DMS 273 (cell line): ENCODE data around the gene KAZN.
A peak's percentile ranks its signal among the peaks of the same experiment; 100 is the strongest.

Experiments used
- DNase-seq: peaks from one replicate; lab custom pipeline; 2025; ENCODE audit not compliant: unreplicated experiment; lab: John Stamatoyannopoulos, UW

Gene KAZN

GRCh38 chr1:14761291-14762153 lies 163.0 kb downstream of the KAZN start:
- DNase-seq: no peak

GRCh38 chr1:14763977-14764376 lies 165.5 kb downstream of the KAZN start:
- DNase-seq: no peak

GRCh38 chr1:14765773-14766172 lies 167.3 kb downstream of the KAZN start:
- peak; percentile 51 for DNase-seq

- DNase-seq: no peak
Measured at GRCh38 chr1:14767075-14767474, 168.6 kb downstream of the KAZN start.

GRCh38 chr1:14768582-14769304 lies 170.3 kb downstream of the KAZN start:
- no peak for DNase-seq

- DNase-seq: no peak
Measured at GRCh38 chr1:14769486-14770274, 171.2 kb downstream of the KAZN start.

GRCh38 chr1:14773396-14774025 lies 175.0 kb downstream of the KAZN start:
- no peak for DNase-seq

GRCh38 chr1:14774225-14774624 lies 175.7 kb downstream of the KAZN start:
- DNase-seq: no peak

- no peak for DNase-seq
Measured at GRCh38 chr1:14774988-14775387, 176.5 kb downstream of the KAZN start.

- DNase-seq: no peak
Measured at GRCh38 chr1:14775434-14775833, 176.9 kb downstream of the KAZN start.

GRCh38 chr1:14777516-14778506 lies 179.3 kb downstream of the KAZN start:
- DNase-seq: no peak

- no peak for DNase-seq
Measured at GRCh38 chr1:14778541-14778897, 180.0 kb downstream of the KAZN start.

- peak; percentile 74 for DNase-seq
Measured at GRCh38 chr1:14778898-14779865, 180.7 kb downstream of the KAZN start.

GRCh38 chr1:14780271-14780670 lies 181.8 kb downstream of the KAZN start:
- no peak for DNase-seq

- DNase-seq: no peak
Measured at GRCh38 chr1:14781811-14782210, 183.3 kb downstream of the KAZN start.

- DNase-seq: peak; percentile 38
Measured at GRCh38 chr1:14782741-14783591, 184.5 kb downstream of the KAZN start.

GRCh38 chr1:14783592-14783886 lies 185.1 kb downstream of the KAZN start:
- no peak for DNase-seq
